Activated CD8-positive, alpha-beta T cell treated with anti-CD3 and anti-CD28 coated beads for 36 hours (primary cell): ENCODE data around the gene NLRC3. TPM values are rescaled to one million over a fixed set of nuclear protein-coding genes. Genes with fewer than 3 reads are reported as not detected.

Source experiments
- ATAC-seq: fragments of 200-7000 bp; cut with Tn5 transposase; one replicate; pipeline ENCODE4 v1.10.0; 2021; ENCODE audit warnings: mild to moderate bottlenecking, moderate library complexity
- CTCF ChIA-PET: fragments of 350-600 bp; sonication (Branson Sonifier 250); formaldehyde crosslinking; loops from one replicate; lab custom pipeline; 2021; ENCODE audit warnings: antibody characterized with exemption; lab: Charles Lee
- POLR2A ChIA-PET: fragments of 350-600 bp; sonication (Branson Sonifier 250); formaldehyde crosslinking; loops from one replicate; lab custom pipeline; 2021; ENCODE audit warnings: antibody characterized with exemption; lab: Charles Lee
- DNase-seq: peaks from one replicate; pipeline ENCODE4 v3.0.0-alpha.2; 2020
- H3K27ac Mint-ChIP-seq: one replicate; pipeline ENCODE4 v1.8.0; 2021; ENCODE audit warnings: mild to moderate bottlenecking, mixed read lengths
- H3K27me3 Mint-ChIP-seq: one replicate; pipeline ENCODE4 v1.8.0; 2021; ENCODE audit warnings: mixed read lengths
- H3K36me3 Mint-ChIP-seq: one replicate; pipeline ENCODE4 v1.8.0; 2021; ENCODE audit warnings: low read depth, mixed read lengths
- H3K4me1 Mint-ChIP-seq: one replicate; pipeline ENCODE4 v1.8.0; 2021; ENCODE audit warnings: low read depth, mixed read lengths
- H3K4me3 Mint-ChIP-seq: one replicate; pipeline ENCODE4 v1.8.0; 2021; ENCODE audit warnings: mild to moderate bottlenecking, moderate library complexity, mixed read lengths
- H3K9me3 Mint-ChIP-seq: one replicate; pipeline ENCODE4 v1.8.0; 2021; ENCODE audit warnings: mixed read lengths
- intact Hi-C: fragments of 100-400 bp; cut with micrococcal nuclease; formaldehyde crosslinking; loops from one replicate; pipeline ENCODE4 v1.10.0; 2022
- total RNA-seq, 2 experiments: library from RNA; stranded (reverse); gene quantifications; one replicate each; pipeline ENCODE4 v1.2.3, GENCODE V29; 2021
- TF ChIP-seq, protein P1 (sequence below): fragments of 200-600 bp; IDR thresholded peaks from one replicate; pipeline ENCODE4 v1.8.0; 2022; ENCODE audit warnings: antibody characterized with exemption, mild to moderate bottlenecking

NLRC3 gene
- total RNA-seq, 2 experiments from 2014 or later = 17.9 to 19.8 TPM

DNA sequence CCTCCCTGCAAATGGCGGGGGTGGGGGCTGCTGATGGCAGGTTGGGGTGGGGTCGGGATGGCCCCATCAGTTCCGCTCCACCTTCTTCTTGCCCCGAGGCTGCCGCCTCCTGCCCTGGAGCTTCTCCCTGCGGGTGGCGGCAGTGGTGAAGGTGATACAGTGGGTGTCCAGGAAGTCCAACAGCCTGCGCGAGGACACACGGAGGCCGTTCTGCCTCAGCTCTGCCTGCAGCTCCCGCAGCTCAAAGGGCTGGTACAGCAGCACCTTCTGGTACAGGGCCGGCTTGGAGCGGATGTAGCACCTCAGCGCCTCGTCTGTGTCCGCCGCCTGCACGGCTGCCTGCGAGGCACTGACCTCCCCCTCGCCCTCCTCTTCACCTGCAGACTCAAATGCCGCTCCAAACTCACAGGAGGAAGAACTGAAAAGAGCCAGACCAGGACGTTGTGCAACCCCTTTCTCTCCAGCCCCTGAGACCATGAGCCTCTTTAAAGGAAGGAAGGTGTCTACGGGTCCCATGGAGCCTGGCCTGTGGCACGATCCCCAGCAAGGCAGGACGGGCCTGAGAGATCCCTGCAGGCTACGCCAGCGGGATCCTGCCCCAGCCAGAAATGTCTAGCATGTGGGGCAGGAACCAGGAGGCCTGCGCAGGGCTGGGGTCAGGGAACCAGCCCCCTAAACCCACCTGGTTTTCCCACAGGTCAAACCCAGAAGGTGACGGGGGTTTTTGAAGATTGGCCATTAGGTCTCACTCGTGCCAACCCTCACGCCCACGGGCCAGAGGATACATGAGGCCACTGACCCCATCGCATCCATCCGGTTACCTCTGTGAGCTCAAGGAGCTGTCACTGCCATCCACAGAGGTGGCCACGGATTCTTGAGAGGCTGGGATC lies 5.3 kb upstream of the NLRC3 start:
- TF ChIP-seq, protein P1, sequence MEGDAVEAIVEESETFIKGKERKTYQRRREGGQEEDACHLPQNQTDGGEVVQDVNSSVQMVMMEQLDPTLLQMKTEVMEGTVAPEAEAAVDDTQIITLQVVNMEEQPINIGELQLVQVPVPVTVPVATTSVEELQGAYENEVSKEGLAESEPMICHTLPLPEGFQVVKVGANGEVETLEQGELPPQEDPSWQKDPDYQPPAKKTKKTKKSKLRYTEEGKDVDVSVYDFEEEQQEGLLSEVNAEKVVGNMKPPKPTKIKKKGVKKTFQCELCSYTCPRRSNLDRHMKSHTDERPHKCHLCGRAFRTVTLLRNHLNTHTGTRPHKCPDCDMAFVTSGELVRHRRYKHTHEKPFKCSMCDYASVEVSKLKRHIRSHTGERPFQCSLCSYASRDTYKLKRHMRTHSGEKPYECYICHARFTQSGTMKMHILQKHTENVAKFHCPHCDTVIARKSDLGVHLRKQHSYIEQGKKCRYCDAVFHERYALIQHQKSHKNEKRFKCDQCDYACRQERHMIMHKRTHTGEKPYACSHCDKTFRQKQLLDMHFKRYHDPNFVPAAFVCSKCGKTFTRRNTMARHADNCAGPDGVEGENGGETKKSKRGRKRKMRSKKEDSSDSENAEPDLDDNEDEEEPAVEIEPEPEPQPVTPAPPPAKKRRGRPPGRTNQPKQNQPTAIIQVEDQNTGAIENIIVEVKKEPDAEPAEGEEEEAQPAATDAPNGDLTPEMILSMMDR = no peak
- intact Hi-C loops = no loop called here
- CTCF ChIA-PET = no interaction called here
- Mint-ChIP-seq H3K27me3 (no peaks in the 10 kb centered on the region), H3K27ac (no peak overlapping the region), H3K4me3 (no peak overlapping the region), H3K4me1 (peaks cover 29% of the 10 kb centered on the region), H3K36me3 (peaks cover 12% of the 10 kb centered on the region), H3K9me3 (no peaks in the 10 kb centered on the region)
- DNase-seq (no peak), ATAC-seq (no peak)
- POLR2A ChIA-PET = no interaction called here

DNA sequence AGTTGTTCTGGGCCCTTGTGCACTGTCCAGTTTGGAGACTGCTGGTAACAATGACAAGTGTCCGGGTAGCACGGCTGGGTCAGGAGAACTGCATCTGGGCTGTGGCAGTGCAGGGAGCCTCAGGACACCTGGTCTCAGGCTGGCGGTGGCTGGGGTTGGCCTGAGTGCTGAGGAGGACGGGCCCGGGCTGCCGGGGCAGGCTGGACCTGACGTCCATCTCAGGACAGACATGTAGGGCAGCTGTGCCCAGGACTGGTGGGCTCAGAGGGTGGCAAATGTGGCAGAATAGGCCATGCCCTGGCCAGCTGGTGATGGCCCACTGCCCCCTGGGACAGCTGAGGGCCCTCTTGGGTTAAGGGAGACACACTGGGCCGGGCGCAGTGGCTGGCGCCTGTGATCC lies 4.2 kb upstream of the NLRC3 start:
- ChIA-PET POLR2A (no interaction called here), CTCF (no interaction called here)
- DNase-seq = no peak
- Mint-ChIP-seq H3K4me3 (no peak overlapping the region), H3K9me3 (no peaks in the 10 kb centered on the region), H3K27me3 (no peaks in the 10 kb centered on the region), H3K36me3 (peaks cover 15% of the 10 kb centered on the region), H3K4me1 (peaks cover 31% of the 10 kb centered on the region), H3K27ac (no peak overlapping the region)
- no peak for ATAC-seq
- TF ChIP-seq, protein P1 = no peak
- intact Hi-C loops = no loop called here

DNA sequence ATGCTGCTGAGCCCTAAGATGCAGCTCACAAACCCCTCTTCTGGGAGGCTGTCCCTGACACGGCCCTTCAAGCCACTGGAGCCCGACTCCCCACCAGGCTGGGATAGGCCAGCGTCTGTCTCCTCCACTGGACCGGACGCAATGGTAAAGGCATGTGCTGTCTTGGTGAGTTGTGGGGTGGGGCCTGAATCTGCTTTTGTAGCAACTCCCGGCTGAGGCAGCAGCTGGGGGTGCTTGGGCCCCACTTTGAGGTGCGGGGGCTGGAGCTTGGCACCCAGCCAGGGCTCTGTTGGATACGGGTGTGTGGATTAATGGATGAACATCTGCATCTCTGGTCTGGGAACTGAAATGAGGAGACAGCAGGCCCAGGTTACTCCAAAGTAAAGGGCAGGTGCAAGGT lies 3.5 kb upstream of the NLRC3 start:
- peaks cover 11% of the 10 kb centered on the region for H3K36me3 Mint-ChIP-seq
- TF ChIP-seq, protein P1 = no peak
- H3K4me1 Mint-ChIP-seq = peaks cover 29% of the 10 kb centered on the region
- ChIA-PET CTCF (no interaction called here), POLR2A (no interaction called here)
- no peak for ATAC-seq
- no peak for DNase-seq
- intact Hi-C loops = no loop called here
- H3K4me3 Mint-ChIP-seq = no peak overlapping the region
- H3K27ac Mint-ChIP-seq = no peak overlapping the region
- no peaks in the 10 kb centered on the region for H3K27me3 Mint-ChIP-seq
- no peaks in the 10 kb centered on the region for H3K9me3 Mint-ChIP-seq

DNA sequence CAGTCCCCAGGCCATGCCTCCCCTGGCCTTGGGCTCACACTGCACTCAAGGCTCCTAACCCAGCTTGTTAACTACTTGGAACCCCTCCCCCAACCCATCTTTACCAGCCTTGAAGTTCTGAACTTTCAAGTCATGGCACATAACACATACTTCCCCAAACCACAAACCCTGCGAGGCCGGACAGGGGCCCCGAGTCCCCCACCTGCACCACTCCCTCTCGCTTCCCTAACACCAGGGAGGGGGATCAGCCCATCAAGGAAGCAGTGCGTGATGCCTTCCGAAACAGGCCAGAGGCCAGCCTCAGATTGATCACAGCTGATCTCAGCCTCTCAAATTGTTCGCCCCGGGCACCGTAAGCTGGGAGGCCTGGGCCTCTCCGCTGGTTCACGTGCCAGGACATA lies 3.0 kb upstream of the NLRC3 start:
- Mint-ChIP-seq H3K27me3 (no peaks in the 10 kb centered on the region), H3K4me1 (peaks cover 33% of the 10 kb centered on the region), H3K36me3 (peaks cover 11% of the 10 kb centered on the region), H3K27ac (peak overlapping the region; percentile 74), H3K9me3 (no peaks in the 10 kb centered on the region), H3K4me3 (no peak overlapping the region)
- TF ChIP-seq, protein P1 = no peak
- ATAC-seq (no peak), DNase-seq (no peak)
- intact Hi-C loops = no loop called here
- POLR2A ChIA-PET = interaction anchor here (0.9 to 1.2 kb wide), 2 partner anchors 9 to 45 kb away, joined by 3 to 4 read pairs; no protein-coding TSS in a partner anchor
- CTCF ChIA-PET = no interaction called here

DNA sequence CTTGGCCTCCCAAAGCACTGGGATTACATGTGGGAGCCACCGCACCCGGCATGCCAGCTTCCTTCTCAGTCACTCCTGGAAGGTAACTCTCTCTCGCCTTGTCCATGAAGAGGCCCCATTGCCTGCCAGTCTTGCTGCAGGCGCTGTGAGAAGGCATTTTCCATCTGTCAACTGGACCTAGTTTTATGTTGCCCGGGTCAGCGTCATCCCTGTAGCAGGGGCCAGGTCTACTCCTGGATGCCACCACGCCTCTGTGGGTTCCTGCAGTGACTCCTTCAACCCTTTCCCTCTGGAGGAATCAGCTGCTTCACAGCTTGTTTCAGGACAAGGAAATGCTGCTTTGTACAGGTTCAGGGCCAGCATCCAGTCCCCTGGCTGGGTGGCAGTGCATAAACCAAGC lies 2.6 kb upstream of the NLRC3 start:
- Mint-ChIP-seq H3K4me3 (no peak overlapping the region), H3K27me3 (no peaks in the 10 kb centered on the region), H3K9me3 (no peaks in the 10 kb centered on the region), H3K4me1 (peaks cover 35% of the 10 kb centered on the region), H3K36me3 (peaks cover 12% of the 10 kb centered on the region), H3K27ac (peak overlapping the region; percentile 74)
- ATAC-seq (no peak), DNase-seq (no peak)
- ChIA-PET POLR2A (interaction anchor here (0.9 to 1.2 kb wide), 2 partner anchors 9 to 44 kb away, joined by 3 to 4 read pairs; no protein-coding TSS in a partner anchor), CTCF (no interaction called here)
- TF ChIP-seq, protein P1 = no peak
- intact Hi-C loops = loop anchor here (10.0 kb wide), 1 partner anchor 75 kb away; the partner anchor contains the start of gene CLUAP1
